ENCODE results near the gene KDM4C.

Gene KDM4C

GRCh38 chr9:6936103-6936502, 178.3 kb downstream of the KDM4C start:
- TF ChIP-seq CTCF (conservative IDR thresholded peaks at IDR 0.05; ENCODE audit: control insufficient read depth, insufficient read depth, low read depth, low read length), result no peak
- no peak overlapping the region for H3K4me3 ChIP-seq (ENCODE audit: control insufficient read depth, low read depth, low read length)
- no peak for DNase-seq (ENCODE audit: low read depth)

GRCh38 chr9:6937209-6937608, 179.4 kb downstream of the KDM4C start:
- TF ChIP-seq CTCF (conservative IDR thresholded peaks at IDR 0.05; ENCODE audit: control insufficient read depth, insufficient read depth, low read depth, low read length), result no peak
- H3K4me3 ChIP-seq (ENCODE audit: control insufficient read depth, low read depth, low read length), result no peak overlapping the region
- DNase-seq (ENCODE audit: low read depth), result no peak

GRCh38 chr9:6938447-6938846, 180.7 kb downstream of the KDM4C start:
- peak; percentile 92 for DNase-seq (ENCODE audit: low read depth)
- no peak overlapping the region for H3K4me3 ChIP-seq (ENCODE audit: control insufficient read depth, low read depth, low read length)
- no peak for TF ChIP-seq CTCF (conservative IDR thresholded peaks at IDR 0.05; ENCODE audit: control insufficient read depth, insufficient read depth, low read depth, low read length)

GRCh38 chr9:6938873-6939272, 181.1 kb downstream of the KDM4C start:
- DNase-seq (ENCODE audit: low read depth), result no peak
- no peak for TF ChIP-seq CTCF (conservative IDR thresholded peaks at IDR 0.05; ENCODE audit: control insufficient read depth, insufficient read depth, low read depth, low read length)
- H3K4me3 ChIP-seq (ENCODE audit: control insufficient read depth, low read depth, low read length), result no peak overlapping the region

- DNase-seq (ENCODE audit: low read depth), result no peak
- no peak for TF ChIP-seq CTCF (conservative IDR thresholded peaks at IDR 0.05; ENCODE audit: control insufficient read depth, insufficient read depth, low read depth, low read length)
- no peak overlapping the region for H3K4me3 ChIP-seq (ENCODE audit: control insufficient read depth, low read depth, low read length)
These were observed 183.7 kb downstream of the KDM4C start for GRCh38 chr9:6941501-6941900.

- no peak for TF ChIP-seq CTCF (conservative IDR thresholded peaks at IDR 0.05; ENCODE audit: control insufficient read depth, insufficient read depth, low read depth, low read length)
- DNase-seq (ENCODE audit: low read depth), result no peak
- H3K4me3 ChIP-seq (ENCODE audit: control insufficient read depth, low read depth, low read length), result no peak overlapping the region
These were observed 184.6 kb downstream of the KDM4C start for GRCh38 chr9:6942406-6942805.

GRCh38 chr9:6943293-6943692, 185.5 kb downstream of the KDM4C start:
- TF ChIP-seq CTCF (conservative IDR thresholded peaks at IDR 0.05; ENCODE audit: control insufficient read depth, insufficient read depth, low read depth, low read length), result no peak
- DNase-seq (ENCODE audit: low read depth), result no peak
- H3K4me3 ChIP-seq (ENCODE audit: control insufficient read depth, low read depth, low read length), result no peak overlapping the region

Data from fibroblast of mammary gland (primary cell).